NCI-H128 (cell line): ENCODE data around the gene CCNJ.
"Not testable (repeated sequence)": the region's sequence is repeated elsewhere in the genome, so short reads cannot be mapped to it uniquely, and the experiment has no call there.

Experiments used
- DNase-seq: peaks from one replicate; lab custom pipeline; 2025; ENCODE audit not compliant: unreplicated experiment; lab: John Stamatoyannopoulos, UW

CCNJ gene

GRCh38 chr10:96043033-96043892 is at the start of gene CCNJ:
Gene CCNJ (plus strand): TSS chr10:96043583. CDS start chr10:96044394, 811 bp downstream.
- DNase-seq, result peak; percentile 49

- DNase-seq, result not testable (repeated sequence)
These were observed 49.0 kb upstream of the CCNJ start for GRCh38 chr10:95994376-95994775.

- no peak for DNase-seq
These were observed 45.1 kb upstream of the CCNJ start for GRCh38 chr10:95998255-95998784.

GRCh38 chr10:96013956-96014355 is 29.4 kb upstream of the CCNJ start:
- DNase-seq, result no peak

GRCh38 chr10:96014473-96015102 is 28.8 kb upstream of the CCNJ start:
- DNase-seq, result no peak

DNA sequence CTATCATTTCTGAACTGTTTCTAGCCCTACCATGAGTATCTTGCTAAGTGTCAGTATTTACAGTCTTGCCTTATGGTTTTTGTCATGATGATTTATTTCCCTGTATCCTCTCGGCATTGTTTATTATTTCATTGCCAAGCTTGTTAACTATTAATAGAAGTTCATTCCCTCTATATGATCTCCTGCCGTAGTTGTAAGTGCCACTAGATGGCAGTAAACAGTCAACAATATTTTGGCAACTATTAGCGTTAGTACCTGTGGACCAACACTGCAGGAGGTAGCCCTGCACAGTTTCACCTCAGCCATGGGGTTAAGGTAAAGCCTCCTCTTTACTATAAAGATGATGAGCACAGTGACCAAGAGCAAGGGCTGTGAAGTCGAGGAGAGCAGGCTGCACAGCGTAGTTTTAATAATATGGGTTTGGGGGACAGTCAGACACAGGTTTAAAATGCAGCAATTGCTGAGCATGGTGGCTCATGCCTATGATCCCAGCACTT is 26.1 kb upstream of the CCNJ start:
- DNase-seq, result peak; percentile 45

DNA sequence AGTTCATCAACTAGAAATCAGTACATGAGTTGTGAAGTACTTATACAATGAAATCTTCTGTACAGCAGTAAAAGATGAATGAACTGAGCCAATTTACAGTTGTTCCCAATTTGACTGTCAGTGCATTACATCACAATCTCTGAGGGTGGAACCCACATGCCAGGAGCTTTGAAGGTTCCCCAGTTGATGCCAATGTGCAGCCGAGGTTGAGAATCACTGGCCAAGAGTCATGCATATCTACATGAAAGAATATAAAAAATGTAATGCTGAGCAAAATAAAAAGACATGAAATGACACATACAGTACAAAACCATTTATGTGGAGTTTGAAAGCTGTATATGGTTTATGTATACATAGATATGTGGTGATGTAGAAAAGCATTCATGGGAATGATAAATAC is 22.1 kb upstream of the CCNJ start:
- DNase-seq, result no peak

- DNase-seq, result no peak
These were observed 20.6 kb upstream of the CCNJ start for GRCh38 chr10:96022739-96023138.

GRCh38 chr10:96023168-96023567 is 20.2 kb upstream of the CCNJ start:
- no peak for DNase-seq

- no peak for DNase-seq
These were observed 17.8 kb upstream of the CCNJ start for GRCh38 chr10:96025566-96025965.

- no peak for DNase-seq
These were observed 8.8 kb upstream of the CCNJ start for GRCh38 chr10:96034625-96035024.

DNA sequence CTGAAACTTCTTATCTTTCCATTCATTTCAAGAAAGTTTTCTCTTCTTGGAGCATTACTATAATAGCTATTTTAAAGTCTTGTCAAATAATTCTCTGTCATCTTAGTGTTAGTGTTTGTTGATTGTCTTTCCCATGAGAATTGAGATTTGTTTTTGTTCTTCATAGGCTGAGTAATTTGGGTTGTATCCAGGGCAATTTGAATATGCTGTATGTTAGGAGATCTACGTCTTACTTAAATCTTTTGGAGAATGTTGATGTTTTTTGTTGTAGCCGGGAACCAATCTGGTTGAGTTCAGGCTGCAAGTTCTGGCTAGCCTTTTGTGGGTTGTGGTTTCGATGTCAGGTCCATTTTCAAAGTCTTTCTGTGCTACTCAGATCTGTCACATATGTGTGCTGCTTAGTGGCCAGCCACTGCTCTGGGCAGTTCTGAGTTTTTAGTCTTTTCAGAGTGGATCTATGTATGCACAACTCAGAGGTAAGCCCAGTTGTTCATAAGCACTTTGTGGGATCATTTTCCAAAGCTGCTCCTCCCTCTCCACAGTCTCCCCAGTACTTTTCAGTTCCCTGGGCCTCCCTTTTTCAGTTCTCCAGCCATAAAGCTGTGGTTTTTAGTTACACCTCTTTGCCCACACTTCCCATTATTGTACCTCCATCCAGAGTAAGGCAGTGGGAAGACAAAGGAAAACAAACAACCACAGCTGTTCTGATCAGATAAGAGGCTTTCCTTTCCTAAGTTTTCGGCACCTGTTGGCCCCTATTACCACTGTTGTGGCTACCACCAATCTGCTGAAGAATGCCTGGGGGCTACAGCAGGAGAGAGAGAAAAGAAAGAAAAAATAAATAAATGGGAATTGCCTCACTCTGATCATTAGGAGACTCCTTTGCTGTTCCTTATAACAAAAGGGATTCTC is 4.7 kb upstream of the CCNJ start:
- DNase-seq, result peak; percentile 16

GRCh38 chr10:96041146-96041545 is 2.2 kb upstream of the CCNJ start:
- no peak for DNase-seq

GRCh38 chr10:96043893-96044715 is 721 bp downstream of the CCNJ start:
- peak; percentile 1 for DNase-seq

GRCh38 chr10:96044736-96045135 is 1.4 kb downstream of the CCNJ start:
- DNase-seq, result no peak

GRCh38 chr10:96046546-96046945 is 3.2 kb downstream of the CCNJ start:
- DNase-seq, result no peak

- DNase-seq, result no peak
These were observed 3.7 kb downstream of the CCNJ start for GRCh38 chr10:96047004-96047649.

GRCh38 chr10:96047925-96048324 is 4.5 kb downstream of the CCNJ start:
- DNase-seq, result not testable (repeated sequence)

DNA sequence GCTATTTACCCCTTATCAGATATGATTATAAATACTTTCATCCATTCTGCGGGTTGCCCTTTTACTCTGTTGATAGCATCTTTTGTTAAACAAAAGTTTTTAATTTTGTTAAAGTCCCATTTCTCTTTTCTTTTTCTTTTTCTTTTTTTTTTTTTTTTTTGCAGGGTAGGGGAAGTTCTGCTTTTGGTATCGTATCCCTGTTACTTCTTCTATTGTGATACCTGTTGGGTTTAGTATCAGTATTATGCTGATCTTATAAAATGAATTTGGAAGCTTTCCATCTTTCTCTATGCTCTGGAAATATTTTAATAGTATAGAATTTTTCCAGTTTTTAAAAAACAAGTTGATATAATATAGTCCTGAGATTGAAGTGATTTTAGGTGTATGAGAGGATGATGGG is 6.0 kb downstream of the CCNJ start:
- no peak for DNase-seq

- no peak for DNase-seq
These were observed 10.6 kb downstream of the CCNJ start for GRCh38 chr10:96053985-96054384.
